Activated CD4-positive, alpha-beta T cell treated with anti-CD3 and anti-CD28 coated beads, Interleukin-2, amount 50 U/mL, for 4 hours (primary cell): ENCODE data around the gene MORN1.

Experiments used
- DNase-seq, 2 experiments: peaks; one replicate each; pipeline ENCODE4 v3.0.0-alpha.2; 2020

Gene MORN1

DNA sequence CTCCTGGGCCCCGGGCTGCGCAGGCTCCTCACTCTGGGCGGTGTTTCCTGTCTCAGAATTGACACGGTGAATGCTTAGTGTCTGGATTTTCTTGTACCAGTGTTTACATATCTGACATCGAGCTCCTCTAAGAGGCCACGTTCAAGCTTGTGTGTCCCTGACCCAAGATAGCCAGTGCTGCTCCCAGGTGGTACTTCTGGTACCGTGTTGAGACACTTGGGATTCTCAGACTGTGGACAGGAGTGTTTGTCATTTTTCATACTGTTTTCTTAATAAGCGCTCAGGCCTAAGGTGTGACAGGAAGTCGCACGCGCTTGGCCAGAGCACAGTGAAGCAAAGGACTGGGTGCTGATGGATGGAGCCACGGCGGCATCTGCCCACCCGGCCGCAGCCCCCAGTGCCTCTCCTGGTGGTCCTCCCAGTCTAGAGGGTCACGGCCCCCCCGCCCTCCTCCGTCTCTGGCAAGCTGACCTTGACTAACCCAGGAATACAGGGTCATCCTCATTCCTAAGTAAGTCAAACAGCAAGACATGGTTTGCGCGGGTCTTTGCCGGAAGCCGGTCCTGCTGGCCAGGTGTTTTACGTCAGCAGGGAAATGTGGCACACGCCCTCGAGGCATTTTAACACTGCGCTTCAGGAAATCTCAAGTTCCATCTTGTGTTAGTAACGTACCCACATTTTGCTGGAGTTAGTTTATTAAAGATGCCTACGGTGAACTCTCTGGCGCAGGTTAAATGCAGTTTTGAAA lies 13.0 kb upstream of the MORN1 start:
- no peak for DNase-seq

DNA sequence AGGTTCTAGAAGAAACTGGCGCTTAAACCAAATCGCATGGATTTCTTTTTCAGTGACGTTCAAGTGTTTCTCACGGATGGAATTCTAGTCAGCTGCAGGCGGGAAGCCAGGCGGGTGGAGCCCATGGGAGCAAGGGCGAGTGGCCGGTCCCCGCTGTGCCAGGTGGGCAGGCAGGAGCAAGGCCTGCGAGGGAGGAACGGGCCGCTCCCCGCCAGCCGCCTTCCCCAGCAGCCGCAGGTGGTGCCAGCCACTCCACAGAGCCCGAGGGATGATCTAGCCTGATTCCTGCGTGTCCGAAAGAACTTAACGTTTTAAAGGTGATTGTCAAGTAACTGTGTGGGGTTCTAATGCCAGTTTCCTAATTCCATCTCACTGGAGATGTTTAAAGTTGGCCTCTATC lies 11.9 kb upstream of the MORN1 start:
- no peak for DNase-seq

DNA sequence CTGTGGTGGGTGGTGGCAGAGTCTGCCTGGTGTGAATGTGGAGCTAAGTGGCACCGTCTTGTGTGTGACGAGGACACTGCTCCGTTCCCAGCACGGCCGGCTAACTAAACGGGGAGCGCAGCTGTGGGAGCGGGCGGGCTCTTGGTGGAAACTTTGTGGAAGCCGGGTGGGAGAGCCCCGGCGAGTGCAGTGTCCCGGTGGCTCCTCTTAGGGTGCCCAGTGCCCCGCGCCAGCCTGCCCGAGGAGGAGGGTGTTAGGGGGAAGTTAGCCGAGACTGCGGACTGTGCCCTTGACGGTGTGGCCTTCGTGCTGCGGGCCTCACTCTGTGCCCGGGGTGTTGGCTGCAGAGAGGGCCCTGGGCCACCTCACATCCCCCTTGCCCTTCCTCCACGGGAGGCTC lies 11.1 kb upstream of the MORN1 start:
- no peak for DNase-seq

DNA sequence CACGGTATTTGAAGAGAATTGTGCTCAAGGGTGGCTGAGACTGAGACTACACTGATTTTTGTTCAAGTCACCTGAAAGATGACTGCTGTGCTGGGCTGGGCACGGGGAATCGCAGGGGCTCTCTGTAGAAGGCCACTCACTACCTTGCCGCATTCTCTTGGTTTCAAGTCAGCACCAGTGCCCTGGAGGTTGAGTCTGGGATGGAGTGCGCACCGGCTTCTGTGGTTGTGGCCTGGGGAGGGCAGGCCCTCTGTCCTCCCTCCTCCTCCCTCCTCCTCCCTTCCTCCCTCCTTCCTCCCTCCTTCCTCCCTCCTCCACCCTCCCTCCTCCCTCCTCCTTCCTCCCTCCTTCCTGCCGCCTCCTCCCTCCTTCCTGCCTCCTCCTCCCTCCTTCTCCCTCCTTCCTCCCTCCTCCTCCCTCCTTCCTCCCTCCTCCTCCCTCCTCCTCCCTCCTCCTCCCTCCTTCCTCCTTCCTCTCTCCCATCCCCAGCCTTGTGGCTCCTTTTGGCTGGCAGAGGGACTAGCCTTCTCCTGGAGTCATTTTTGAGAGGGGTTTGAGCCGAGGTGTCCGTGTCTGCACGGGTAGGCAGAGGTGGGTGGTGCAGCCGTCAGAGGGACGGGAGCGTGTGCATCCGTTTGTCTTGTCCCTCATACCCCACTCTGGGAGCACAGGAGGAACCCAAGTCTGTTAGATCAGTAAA lies 9.7 kb upstream of the MORN1 start:
- no peak for DNase-seq

DNA sequence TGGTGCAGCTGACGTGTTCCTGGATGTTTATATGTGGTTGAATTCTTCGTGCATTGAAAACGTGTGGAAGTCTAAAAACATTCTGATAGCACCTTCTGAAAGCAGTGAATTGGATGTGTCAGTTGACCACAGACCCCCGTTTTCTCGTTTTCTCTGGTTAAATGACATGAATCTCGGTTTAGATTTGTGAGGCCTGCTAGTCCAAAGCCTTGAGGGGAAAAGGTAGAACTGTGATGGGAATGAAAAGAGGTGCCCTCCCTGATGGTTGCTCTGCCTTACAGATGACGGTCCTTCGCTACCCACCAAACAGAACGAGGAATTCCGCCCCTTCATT lies 9.2 kb upstream of the MORN1 start:
- DNase-seq, result no peak

DNA sequence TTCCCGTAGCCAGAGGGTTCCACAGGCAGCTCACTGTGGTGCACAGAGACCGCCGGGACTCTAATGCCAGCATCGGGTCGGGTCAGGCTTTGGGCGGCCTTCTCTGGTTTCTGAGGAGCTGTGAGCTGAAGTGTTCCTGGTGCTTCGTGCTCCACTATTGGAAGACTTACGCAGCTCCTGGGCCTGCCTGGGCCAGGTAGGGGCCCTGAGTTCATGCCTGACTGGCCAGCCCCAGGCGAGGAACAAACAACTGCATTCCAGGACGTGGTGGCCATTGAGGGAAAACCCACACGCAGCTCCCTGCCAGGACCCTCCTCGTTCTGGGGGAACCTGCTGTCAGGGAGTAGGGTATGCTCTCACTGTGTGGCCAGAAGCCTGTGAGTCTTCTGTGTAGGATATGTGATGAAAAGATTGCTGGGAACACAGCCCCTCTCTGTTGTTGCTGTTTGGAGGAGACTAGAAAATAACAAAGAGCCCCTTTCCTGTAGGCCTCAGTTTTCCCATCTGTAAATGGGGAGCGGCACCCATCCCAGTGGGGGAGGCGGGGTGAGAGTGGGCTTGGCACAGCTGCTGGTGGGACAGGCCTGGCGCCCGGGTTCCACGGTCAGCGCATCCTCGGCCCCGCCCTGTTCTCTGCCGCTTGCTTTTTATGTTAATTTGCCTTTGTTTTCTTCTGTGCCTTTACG lies 8.7 kb upstream of the MORN1 start:
- no peak for DNase-seq

DNA sequence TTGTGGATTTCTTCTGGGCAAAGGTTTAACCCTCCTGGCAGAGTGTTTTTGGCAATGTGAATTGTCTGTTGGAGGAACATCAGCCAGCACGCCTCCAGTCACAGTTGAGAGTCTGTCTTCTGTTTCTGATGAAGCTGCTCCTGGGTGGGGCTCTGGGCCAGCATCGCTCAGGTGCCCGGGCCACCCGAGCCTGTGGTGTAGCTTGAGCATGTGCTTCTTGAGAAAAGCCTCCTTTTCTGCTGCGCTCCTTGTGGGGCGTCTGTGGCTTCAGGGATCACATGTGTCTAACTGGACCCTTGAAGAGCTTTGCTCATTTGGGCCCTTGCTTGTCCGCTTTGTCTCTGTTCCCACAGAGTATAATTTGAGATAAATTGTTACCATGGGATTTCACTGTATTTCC lies 7.5 kb upstream of the MORN1 start:
- no peak for DNase-seq

DNA sequence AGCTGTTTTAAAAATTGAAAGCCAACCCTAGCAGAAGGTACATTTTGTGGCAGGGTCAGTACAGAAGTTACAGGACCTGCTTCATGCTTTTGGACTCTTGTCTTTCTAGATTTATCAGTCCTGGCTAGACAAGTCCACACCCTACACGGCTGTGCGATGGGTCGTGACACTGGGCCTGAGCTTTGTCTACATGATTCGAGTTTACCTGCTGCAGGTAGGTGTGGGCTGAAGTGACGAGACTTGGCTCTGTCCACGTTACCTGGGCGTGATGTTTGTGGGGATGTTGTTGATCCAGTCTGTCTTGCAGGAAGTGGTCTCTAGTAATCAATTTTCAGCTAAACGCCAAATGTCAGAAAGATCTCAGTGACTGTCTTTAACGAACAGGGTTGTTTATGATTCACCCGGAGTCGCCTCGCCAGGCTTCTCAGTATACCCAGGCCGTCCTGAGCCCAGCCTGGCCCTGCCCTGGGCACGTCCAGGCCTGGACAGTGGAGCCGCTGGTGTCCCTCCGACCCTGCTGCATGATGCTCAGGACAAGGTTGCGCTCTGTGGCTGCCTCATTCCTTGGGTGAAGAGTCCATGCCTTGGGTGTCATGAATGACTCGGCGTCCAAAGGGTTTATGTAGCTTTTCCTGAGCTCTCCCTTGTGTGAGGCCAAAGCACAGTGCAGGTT lies 5.8 kb upstream of the MORN1 start:
- DNase-seq, result no peak

DNA sequence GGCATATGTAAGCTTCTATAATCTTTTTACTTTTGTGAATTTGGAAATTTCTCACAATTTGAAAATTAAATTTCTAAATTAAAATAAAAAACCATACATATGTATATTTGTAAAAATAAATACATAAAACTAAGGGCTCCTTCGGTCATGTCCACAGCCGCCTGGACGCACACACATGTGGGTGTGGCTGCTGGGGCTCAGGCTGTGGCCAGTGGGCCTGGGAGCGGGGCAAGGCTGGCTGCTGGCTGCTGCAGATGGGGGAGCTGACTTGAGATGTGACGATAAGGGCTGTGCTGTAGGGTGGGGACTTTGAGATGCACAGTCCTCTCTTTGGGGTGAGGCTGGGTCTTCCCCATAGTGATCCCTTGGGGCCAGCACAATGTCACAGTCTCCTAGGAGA lies 5.1 kb upstream of the MORN1 start:
- DNase-seq, result no peak

DNA sequence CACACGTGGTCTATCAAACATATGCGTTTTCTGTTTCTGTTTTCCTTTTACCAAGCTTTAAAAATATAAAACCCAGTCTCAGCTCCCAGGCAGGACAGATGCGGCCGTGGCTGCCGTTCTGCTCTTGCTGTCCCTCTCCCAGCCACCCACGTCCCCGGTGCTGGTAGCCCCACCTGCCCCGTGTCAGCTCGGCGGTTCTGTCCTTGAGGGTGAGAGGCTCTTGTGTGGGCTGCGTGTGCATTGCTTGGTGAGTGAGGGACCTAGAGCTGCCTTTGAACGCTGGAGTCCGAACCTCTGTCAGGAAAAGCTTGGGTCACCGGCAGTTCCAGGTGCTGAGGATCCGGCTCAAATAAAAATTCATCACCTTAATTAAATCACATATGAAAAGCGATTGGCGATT lies 4.7 kb upstream of the MORN1 start:
- no peak for DNase-seq

DNA sequence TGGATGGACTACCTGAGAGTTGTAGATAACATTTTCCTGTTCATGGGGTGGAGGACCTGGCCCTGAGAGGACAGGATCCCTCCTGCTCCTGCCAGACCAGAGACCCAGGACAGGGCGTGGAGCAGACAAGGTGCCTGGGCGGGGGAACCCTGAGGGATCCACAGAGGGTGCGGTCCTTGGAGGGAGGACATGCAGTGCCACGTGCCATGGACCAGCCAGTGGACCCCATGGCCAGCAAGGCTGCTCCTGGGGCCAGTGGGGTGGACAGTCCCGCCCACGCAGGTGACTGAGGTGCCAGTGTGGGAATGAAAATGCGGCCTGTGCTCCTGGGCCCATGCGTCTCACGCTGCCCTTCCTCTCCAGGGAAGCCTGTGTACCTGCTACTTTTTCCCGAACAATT lies 3.9 kb upstream of the MORN1 start:
- no peak for DNase-seq

DNA sequence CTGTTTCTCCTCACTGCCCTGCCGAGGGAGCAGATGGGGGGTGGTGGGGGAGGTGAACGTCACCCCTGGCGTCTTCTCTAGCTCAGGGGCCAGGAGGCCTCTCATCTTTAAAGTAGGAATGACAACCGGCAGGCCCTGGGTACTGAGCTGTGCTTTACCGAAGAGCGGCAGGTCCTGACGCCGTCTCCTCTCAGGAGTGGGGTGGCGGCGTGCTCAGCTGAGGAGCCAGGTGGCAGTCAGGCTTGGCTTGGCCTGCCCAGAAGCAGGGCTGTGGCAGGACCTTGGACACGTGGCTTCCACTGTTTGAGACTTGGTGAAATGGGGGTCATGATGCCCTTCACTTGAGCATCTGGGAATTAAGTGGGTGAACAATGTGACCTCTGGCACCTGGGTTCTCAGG lies 3.4 kb upstream of the MORN1 start:
- no peak for DNase-seq

DNA sequence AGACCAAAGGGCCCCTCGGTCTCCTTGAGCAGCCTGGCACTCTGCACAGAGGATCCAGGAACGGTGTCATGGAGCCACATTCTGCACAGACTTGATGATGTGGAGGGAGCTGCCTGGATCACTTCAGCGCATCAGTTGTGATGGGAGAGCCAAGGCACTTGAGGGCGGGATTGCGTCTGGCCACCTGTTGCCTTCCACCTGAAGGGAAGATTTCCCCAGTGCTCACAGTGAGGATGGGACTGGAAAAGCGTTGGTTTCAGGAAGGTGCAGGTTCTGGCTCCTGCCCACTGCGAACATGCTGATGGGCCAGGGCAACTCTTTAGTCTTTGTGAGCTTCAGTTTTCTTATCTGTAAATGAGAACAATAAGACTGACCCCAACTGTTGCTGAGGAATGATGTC lies 2.9 kb upstream of the MORN1 start:
- DNase-seq, result no peak

DNA sequence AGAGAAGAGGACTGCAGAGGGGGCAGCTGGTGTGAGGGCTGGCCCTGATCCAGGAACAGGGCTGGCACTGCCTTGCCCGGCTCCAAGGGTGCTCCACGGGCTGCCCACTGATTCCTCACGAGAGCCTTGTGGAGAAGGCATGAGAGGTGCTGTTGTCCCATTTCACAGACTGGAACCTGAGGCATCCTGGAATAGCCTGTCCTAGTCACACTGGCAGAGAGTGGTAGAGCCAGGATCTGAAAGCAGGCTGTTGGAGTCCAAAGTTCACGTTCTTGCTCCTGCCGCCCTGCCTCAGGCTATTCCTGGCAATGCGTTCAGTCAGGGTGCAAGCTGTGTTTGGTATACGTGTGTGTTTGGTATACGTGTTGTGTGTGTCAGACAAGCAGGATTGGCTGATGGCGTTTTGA lies 2.1 kb upstream of the MORN1 start:
- no peak for DNase-seq

DNA sequence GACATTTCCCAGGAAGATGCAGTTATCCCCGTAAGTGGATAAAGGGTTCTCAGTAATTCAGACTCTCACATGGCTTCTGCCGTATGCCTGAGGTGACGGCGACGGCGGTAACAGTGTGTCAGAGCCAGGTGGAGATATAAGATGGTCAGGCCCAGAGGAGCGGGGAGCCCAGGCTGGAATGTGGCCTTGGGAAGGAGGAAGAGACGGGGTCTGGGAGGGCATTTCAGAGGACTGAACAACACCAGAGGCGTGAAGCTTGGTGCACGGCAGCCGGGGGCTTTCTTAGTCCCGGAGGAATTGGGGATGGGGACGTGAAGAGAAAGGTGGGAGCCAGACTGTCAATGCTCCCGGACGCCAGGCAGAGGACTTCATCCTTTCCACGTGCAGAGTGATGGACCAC lies 1.3 kb upstream of the MORN1 start:
- no peak for DNase-seq

DNA sequence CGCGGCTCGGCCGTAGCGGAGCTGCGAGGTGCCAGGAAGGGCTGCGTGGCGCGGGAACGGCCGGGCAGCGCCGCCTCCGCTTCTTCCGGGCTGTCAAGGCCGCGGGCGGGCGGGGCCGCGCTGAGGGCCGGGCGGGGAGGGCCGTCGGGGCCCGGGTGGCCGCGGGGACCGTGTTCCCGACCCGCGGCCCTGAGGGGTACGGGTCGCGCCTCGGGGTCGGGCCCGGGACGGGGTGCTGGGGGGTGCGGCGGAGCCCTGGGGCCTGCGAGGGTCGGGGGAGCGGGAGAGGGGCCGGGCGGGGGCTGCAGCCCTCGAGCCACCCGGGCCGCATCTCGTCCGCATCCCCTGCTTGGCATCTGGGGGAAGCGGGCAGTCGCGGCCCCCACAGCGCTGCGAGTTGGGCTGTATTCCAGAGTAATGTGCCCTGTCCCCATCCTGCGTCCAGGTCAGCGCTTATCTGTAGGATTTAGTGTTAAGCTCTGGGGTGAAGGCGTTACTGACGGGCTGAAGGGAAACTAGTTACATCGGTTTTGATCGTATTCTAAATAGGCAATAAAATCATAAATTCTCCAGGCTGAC lies 666 bp upstream of the MORN1 start:
- no peak for DNase-seq

DNA sequence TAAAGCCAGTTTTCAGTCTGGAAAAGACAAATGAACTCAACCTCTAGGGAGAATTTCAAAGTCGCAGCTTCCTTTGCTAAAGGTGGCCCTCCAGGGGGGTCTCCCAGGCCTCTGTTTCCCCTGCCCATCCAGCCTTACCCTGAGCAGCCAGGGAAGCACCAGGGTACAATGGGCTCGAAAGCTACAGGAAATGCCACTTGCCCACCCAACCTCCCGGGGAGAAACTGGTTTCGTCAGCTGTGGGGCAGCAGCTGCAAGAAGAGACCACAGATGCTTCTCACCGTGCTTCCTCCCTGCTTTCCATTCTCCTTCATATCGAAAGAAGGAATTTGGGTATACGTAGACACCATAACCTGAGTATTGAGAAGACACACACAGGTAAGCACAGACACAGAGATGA lies 1.7 kb downstream of the MORN1 start:
- no peak for DNase-seq

DNA sequence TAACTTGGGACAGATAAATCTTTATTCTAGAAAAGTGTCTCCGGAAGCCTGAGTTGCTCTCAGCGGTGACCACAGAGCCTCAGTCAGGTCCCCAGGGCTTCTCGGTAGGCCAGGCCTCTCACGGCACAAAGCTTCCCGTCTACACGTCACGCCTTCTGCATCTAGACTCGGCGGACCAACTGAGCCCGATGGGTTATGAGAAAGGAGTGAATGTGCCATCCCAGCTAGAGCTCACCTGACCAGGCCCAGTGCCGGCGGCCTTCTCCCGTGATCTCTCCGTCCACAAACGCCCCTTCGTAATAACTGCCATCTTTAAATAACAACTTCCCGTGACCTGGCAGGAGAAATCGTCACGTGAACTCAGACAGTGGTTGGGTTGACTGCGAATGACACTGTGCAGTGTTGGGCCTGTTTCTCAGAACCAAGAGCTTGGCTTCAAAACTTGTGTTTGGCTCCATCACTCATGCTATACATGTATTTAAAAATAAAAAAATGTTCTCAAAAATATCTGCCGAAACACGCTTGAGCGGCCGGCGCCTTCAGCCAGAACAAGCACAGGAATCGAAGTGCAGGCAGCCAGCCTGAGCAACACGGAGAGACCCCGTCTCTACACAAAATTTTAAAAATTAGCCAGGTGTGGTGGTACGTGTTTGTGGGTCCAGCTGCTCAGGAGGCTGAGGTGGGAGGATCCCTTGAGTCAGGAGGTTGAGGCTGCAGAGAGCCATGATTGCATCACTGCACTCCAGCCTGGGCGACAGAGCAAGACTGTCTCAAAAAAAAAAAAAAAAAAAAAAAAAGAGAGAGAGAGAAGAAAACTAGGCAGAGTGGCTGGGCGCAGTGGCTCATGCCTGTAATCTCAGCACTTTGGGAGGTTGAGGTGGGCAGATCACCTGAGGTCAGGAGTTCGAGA lies 3.1 kb downstream of the MORN1 start:
- DNase-seq, result no peak

DNA sequence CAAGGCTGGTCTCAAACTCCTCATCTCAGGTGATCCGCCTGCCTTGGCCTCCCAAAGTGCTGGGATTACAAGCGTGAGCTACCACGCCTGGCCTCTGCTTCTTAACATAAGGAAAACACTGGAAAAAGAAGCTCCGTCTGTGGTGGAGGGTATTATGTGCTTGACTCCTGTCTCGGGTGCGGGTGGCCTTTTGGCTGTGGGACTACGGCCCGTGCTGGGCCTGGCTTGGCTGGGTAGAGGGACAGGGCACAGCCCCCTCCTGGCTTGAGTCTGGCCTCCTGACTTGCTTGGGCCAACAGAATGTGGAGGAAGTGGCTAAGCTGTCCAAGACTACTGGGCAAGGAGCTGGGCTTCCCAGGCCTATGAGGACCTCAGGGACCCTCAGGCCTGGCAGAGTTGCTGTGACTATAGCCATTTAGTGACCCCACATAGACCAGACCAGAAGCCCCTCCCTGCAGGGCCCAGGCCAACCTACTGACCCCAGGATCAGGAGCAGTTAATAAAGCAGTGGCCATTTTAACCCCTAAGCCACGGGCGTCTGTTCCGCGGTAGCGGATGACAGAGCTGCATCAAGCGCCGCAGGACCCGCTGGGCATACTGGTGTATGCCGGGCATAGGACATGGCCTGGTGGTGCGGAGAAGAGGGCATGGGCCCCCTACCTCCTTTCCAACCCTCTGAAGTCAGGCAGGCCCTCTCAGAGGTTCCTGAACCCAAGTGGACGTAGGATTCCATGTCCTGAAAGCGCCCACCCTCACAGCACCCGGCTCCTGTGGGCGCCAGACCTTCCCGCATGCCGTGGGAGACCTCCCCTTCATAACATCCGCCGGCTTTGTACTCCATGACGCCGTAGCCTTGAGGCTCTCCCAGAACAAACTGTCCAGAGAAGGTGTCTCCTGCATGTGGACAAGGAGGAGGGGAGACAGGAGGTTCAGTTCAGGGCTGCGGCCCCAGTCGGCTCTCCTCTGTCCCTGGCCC lies 4.4 kb downstream of the MORN1 start:
- no peak for DNase-seq

DNA sequence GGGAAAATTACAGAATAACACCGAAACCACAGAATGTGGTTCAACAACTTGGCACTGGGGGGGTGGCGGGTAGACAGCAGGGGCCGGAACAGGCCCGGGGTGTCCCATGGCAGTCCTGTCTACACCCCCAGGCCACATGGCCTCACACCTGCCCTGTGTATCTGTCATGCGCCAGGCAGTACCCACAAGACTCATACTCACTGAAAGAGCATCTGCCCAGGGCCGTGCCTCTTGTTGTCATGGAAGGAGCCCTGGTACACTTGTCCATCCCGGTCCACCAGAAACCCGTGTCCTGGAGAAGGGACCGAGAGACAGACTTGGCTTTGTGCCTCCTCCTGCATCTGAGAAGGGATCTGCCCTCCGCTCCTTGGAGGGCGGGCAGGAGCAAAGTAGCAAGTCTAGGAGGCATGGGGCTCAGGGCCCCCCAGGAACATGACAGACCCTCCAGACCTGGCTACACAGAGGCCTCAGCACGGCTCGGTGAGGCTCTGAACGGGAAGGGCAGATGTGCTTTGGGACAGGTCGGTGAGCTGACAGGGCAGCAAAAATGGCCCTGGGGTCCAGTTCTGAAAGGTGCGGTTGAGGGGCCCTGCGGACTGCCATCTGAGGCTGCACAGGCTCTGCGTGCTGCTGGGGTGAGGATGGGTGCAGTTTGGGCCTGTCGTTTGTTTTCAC lies 5.6 kb downstream of the MORN1 start:
- no peak for DNase-seq
